HG03097 (cell line): ENCODE results near the gene UROS.

Source experiments
- ATAC-seq: cut with Tn5 transposase; IDR thresholded peaks from one replicate; pipeline ENCODE4 v1.9.1; 2021; ENCODE audit not compliant: unreplicated experiment, low FRiP score

UROS gene

DNA sequence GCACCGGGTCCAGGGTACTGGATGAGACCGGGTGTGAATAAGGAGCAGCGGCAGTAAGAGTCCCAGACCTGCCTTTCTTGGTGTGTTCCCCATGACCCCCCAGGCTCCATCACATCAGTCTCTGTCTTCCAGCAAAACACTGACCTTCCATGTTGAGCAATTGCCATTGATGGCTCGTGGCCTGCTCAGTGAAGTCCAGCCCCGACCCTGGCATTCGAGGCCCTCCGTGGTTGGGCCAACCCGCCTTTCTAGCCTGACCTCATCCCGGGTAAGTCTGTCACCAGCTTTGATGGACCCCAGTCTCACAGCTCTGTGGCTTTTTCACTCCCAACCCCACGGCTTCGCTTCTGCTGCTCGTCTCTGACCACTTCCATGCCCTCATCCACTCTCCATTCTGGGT lies 53.9 kb downstream of the UROS start:
- ATAC-seq: no peak

DNA sequence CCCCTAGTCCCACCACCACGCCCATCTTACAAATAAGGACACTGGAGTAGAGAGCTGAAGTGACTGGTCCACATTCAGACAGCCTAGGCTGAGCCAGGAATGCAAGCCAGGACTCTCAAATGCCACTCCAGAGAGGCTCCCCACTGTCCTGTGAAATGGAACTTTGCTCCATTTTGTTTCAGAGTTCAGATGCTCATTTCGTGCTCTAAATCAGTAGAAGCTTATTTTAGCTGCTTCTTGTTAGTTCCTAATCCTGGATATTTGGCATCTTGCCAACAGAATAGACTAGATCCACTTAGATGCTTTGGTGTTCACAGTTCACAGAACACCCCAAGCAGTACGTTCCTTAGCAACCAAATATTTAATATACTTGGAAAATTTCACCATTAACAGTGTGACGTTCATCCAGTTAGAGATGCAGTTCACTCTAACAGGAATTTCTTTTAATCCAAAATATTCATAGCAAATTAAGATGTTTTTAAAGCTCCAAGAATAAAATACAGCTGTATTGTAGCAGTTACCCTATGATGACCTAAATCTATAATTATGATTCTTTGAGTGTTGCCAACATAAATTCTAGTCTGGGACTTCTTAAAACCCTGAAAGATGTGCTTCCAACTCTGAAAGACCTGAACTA lies 54.7 kb downstream of the UROS start:
- no peak for ATAC-seq

DNA sequence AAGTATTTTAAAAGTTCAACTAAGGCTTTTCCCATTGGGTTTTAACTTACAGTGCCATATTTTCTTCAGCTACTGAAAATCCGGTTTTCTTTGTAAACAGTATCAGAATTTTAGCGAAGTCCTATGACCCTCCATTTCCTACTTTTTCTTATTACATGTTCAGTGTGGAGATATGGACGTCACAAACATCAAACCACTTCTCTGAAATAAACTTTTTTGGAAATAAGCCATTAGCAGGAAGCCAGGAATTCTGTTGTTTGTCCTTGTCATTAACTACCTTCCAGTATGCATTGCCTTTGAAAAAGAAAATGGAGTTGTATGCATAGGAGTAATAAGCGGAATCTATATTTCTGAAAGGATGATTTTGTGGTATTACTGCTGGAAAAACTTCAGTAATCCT lies 56.5 kb downstream of the UROS start:
- ATAC-seq: no peak

DNA sequence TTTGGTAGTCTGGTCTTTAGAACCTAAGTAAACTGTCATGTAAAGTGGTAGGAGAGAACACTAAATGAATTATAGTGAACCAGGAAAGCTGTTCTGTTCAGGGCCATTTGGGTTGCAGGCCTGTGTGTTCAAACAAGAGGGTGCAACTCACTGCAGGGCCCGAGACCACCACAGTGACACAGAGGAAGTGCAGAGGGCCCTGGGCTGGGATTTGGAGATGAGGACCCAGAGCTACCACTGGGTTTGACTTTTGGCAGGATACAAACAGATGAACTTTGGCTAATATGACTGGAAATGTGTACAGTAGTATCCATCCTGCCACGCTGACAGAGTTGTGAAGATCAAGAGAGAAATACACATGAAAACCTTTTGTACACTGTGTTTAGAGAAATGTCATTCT lies 57.2 kb downstream of the UROS start:
- ATAC-seq: no peak

DNA sequence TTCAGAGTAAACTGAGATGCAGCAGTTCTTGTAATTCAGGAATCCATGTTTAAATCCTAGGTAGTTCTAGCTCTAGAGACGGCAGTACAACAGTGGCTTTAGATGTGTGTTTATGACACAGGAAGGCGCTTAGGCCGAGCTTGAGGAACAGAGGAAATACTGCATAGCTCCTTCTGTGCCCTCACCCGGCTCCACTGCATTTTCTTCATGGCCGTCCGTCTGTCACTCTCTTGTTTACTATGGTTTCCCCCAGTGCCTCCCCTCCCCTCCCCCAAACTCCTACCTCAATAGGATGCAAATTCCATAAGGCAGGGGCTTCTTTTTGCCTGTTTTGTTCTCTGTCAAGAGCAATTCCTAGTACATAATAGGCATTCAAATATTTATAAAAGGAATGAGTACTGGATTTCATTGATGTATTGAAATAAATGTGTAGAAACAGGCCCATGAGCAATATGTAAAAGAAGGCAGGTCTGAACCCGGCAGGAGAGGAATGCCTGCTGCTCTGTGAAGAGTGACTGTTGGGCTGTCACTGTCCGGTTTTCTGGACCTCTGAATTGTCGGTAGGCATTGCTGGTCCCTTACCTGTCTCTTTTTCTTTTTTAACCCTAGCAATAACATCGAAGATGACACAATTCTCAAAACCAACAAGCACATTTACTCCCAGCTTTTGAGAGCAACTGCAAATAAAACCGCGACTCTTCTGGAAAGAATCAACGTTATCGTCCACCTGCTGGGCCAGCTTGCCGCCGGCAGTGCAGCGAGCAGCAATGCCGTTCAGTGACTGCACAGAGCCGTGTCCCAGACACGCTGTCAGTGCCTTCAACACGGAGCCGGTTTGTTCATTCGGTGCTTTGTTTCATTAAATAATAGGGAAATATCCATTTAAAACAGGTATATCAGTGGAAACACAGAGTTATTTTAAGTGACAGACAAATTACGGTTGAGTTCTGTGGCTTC lies 60.1 kb downstream of the UROS start:
- no peak for ATAC-seq

DNA sequence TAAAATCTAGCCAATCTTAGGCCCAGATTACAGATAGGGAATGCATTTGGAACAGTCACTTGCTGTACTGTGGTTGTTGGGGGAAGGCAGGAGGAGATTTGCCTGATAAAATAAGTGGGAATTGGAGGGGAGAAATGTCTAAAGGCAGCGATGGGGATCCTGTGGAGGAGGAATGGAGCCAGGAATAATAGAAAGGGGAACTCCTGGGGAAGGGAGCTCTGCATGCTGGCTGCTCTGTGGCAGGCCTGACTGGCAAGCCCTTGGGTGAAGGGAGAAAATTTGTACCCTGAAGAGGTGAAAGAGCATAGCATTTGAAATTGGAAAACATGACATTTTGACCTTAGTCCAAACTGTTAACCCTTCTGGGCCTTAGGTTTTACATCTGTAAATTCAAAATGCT lies 61.1 kb downstream of the UROS start:
- no peak for ATAC-seq

DNA sequence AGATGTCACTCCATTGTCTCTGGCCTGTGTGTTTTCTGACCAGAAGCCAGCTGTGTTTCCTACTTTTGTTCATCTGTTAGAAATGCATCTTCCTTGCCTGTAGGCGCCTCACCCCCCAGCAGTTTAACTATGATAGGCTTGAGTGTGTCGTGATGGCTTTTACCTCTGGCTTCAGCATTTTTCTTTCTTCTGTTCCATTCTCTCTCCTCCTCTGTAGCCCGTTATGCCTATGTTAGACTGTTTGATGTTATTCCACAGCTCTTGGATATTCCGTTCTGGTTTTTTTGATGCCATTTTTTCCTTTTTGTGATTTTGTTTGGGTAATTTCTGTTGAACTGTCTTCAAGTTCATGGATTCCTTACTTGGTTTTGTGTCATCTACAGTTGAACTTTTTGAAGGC lies 65.3 kb downstream of the UROS start:
- no peak for ATAC-seq

DNA sequence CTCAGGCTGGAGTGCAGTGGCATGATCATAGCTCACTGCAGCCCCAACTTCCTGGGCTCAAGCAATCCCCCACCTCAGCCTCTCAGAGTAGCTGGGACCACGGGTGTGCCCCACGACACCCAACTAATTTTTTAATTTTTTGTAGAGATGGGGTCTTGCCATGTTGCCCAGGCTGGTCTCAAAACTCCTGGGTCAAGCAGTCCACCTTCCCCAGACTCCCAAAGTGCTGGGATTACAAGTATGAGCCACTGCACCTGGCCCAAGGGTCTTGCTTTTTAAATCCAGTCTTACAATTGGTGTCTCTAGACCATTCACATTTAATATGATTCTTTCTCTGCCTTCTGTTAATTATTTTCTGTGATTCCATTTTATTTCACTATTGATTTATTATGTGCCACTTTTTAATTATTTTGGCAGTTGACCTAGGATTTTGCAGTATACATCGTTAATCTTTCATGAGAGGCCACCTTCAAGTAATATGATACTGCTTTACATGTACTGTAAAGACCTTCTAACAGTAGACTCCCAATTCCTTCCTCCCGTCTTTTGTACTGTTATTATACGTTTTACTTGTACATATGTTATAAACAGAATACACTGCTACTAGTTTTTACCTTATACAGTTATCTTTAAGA lies 66.1 kb downstream of the UROS start:
- no peak for ATAC-seq

DNA sequence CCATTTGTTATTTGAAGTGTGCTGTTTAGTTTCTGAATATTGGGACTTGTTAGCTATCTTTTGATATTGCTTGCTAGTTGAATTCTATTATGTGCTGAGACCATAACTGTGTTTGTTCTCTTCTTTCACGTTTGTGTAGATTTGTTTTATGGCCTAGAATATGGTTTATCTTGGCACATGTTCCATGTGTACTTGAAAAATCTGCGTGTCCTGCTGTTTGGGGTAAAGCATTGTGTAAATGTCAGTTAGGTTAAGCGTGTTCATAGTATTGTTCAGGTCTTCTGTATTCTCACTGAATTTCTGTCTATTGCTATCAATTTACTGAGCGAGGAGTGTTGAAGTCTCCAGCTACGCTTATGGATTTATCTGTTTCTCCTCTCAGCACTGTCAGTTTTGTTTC lies 66.9 kb downstream of the UROS start:
- no peak for ATAC-seq

DNA sequence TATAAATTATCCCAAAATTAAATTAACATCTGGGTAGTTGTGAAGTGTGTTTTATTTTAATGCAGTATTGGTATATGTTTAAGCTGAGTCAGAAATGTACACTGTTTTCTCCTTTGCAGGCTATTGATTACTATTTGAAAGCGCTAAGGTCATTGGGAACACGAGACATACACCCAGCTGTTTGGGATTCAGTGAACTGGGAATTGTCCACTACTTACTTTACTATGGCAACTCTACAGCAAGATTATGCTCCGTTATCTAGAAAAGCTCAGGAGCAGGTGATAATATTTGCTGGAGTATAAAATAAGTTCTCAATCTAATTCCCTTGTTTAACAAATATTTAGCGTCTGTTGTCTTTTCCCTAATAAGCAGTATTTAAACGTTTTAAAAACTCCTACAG lies 75.6 kb downstream of the UROS start:
- ATAC-seq: no peak

DNA sequence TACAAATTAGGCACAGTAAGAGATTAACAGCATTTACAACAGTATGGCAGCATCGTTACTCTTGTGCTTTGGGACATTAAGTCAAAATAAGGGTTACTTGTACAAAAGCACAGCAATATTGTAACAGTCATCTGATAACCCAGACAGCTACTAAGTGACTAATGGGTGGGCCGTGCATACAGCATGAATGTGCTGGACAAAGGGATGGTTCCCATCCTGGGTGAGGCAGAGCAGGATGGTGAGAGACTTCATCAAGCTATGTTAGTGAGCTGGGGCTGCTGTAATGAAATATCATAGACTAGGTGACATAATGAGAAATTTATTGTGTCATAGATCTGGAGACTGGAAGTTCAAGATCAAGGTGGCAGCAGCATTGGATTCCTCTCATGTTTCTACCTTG lies 78.1 kb downstream of the UROS start:
- no peak for ATAC-seq

DNA sequence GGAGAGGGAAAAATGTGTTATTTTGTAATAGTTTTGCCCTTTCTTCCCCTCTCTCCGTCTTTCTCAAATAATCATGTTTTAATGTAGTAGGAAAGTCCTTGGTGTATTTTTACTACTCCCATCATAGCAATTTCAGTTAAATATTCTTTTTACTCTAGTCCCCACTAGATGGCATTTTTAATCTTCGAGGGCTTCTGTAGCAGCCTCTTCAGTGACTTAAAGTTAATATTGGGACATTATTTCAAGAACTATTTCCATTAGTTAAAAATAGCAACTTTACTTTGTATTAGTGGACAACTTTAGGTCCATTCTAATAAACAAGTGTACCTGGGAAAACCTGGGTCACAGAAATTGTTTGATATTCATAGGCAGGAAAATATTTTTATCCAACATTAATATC lies 80.6 kb downstream of the UROS start:
- no peak for ATAC-seq

DNA sequence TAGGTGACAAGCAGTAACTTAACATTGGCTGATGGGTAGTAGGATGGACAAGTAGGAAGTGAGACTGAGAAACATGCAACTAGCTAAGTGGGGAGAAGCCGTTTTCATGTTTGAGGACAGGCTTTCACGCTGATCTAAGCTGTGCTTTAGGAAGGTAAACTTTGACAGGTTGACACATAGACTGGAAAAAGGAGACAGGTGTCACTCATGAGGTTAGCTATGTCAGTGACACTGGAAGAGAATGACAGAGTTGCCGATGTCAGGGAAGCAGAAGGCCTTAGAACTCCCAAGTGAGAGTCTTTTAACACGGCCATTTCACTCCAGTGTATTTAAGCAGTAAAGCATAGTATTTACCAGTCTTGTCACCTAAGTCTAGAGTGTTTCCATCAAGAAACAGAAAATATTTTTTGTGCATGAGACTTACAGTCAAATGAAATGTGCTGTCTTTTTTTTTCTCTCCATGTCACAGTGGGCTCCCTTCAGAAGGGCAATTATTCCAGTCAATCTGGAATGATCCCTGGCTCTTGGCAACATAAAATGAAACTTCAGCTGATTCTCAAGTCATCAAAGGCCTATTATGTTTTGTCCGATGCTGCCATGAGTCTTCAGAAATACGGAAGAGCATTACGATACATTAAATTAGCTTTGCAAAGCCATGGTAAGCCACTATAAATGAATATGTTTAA lies 82.9 kb downstream of the UROS start:
- ATAC-seq: no peak
